ENCODE measurements around the gene NCAM1. TPM values are rescaled to one million over a fixed set of nuclear protein-coding genes. Genes with fewer than 3 reads are reported as not detected.

The NCAM1 gene
- total and polyA plus RNA-seq, 2 donors (not counting 1 experiment from before 2014, with no cell fraction given) = 0.17 to 2.6 TPM

GRCh38 chr11:113124006-113124405 lies 162.8 kb downstream of the NCAM1 start:
- Histone ChIP-seq H3K4me1 (ENCODE audit: control insufficient read depth, extremely low read depth, insufficient read depth, low read length) (no peaks in the 10 kb centered on the region), H2AFZ (ENCODE audit: low read length) (no peak overlapping the region), H4K20me1 (ENCODE audit: control insufficient read depth, extremely low read depth, insufficient read depth, low read length) (no peaks in the 10 kb centered on the region), H3K79me2 (ENCODE audit: control insufficient read depth, insufficient read depth, low read length) (no peaks in the 10 kb centered on the region), H3K36me3 (ENCODE audit: control insufficient read depth, insufficient read depth, low read length) (no peaks in the 10 kb centered on the region), H3K4me3 (replicated peaks in 1 of 4; ENCODE audit: control extremely low read depth in 1 of 4, insufficient read depth in 1 of 4, low read depth in 3 of 4, low read length in 4 of 4) (no peak overlapping the region), H3K4me2 (ENCODE audit: extremely low read depth, insufficient read depth, low read length) (no peak overlapping the region), H3K27ac (ENCODE audit: insufficient read depth, low read length) (no peak overlapping the region), H3K9ac (ENCODE audit: insufficient read depth, low read length) (no peak overlapping the region), H3K9me3 (ENCODE audit: control insufficient read depth, insufficient read depth, low read depth, low read length) (no peaks in the 10 kb centered on the region), H3K27me3 (ENCODE audit: control insufficient read depth, insufficient read depth, low read length) (no peaks in the 10 kb centered on the region)
- TF ChIP-seq CTCF (conservative IDR thresholded peaks at IDR 0.05 in 1 of 2, IDR thresholded peaks at IDR 0.05 in 1 of 2; ENCODE audit: low read depth in 1 of 2, low read length in 2 of 2) = no peak
- no peak for TF ChIP-seq EZH2 (IDR thresholded peaks at IDR 0.05; ENCODE audit: low read length, missing control alignments)
- DNase-seq (ENCODE audit: low read depth in 2 of 2) = no peak

- Histone ChIP-seq H3K4me1 (ENCODE audit: control insufficient read depth, extremely low read depth, insufficient read depth, low read length) (no peaks in the 10 kb centered on the region), H3K36me3 (ENCODE audit: control insufficient read depth, insufficient read depth, low read length) (no peaks in the 10 kb centered on the region), H3K4me2 (ENCODE audit: extremely low read depth, insufficient read depth, low read length) (no peak overlapping the region), H2AFZ (ENCODE audit: low read length) (no peak overlapping the region), H3K79me2 (ENCODE audit: control insufficient read depth, insufficient read depth, low read length) (no peaks in the 10 kb centered on the region), H3K27ac (ENCODE audit: insufficient read depth, low read length) (no peak overlapping the region), H3K9ac (ENCODE audit: insufficient read depth, low read length) (no peak overlapping the region), H3K4me3 (replicated peaks in 1 of 4; ENCODE audit: control extremely low read depth in 1 of 4, insufficient read depth in 1 of 4, low read depth in 3 of 4, low read length in 4 of 4) (no peak overlapping the region), H4K20me1 (ENCODE audit: control insufficient read depth, extremely low read depth, insufficient read depth, low read length) (no peaks in the 10 kb centered on the region), H3K27me3 (ENCODE audit: control insufficient read depth, insufficient read depth, low read length) (no peaks in the 10 kb centered on the region), H3K9me3 (ENCODE audit: control insufficient read depth, insufficient read depth, low read depth, low read length) (no peaks in the 10 kb centered on the region)
- no peak for TF ChIP-seq CTCF (conservative IDR thresholded peaks at IDR 0.05 in 1 of 2, IDR thresholded peaks at IDR 0.05 in 1 of 2; ENCODE audit: low read depth in 1 of 2, low read length in 2 of 2)
- TF ChIP-seq EZH2 (IDR thresholded peaks at IDR 0.05; ENCODE audit: low read length, missing control alignments) = no peak
- DNase-seq (ENCODE audit: low read depth in 2 of 2) = no peak
These were observed 163.4 kb downstream of the NCAM1 start for GRCh38 chr11:113124578-113124977.

- Histone ChIP-seq H3K36me3 (ENCODE audit: control insufficient read depth, insufficient read depth, low read length) (no peaks in the 10 kb centered on the region), H3K79me2 (ENCODE audit: control insufficient read depth, insufficient read depth, low read length) (no peaks in the 10 kb centered on the region), H3K4me1 (ENCODE audit: control insufficient read depth, extremely low read depth, insufficient read depth, low read length) (no peaks in the 10 kb centered on the region), H3K4me3 (replicated peaks in 1 of 4; ENCODE audit: control extremely low read depth in 1 of 4, insufficient read depth in 1 of 4, low read depth in 3 of 4, low read length in 4 of 4) (no peak overlapping the region), H3K9ac (ENCODE audit: insufficient read depth, low read length) (no peak overlapping the region), H3K27me3 (ENCODE audit: control insufficient read depth, insufficient read depth, low read length) (no peaks in the 10 kb centered on the region), H3K4me2 (ENCODE audit: extremely low read depth, insufficient read depth, low read length) (no peak overlapping the region), H3K9me3 (ENCODE audit: control insufficient read depth, insufficient read depth, low read depth, low read length) (no peaks in the 10 kb centered on the region), H2AFZ (ENCODE audit: low read length) (no peak overlapping the region), H4K20me1 (ENCODE audit: control insufficient read depth, extremely low read depth, insufficient read depth, low read length) (no peaks in the 10 kb centered on the region), H3K27ac (ENCODE audit: insufficient read depth, low read length) (no peak overlapping the region)
- DNase-seq (ENCODE audit: low read depth in 2 of 2) = no peak
- TF ChIP-seq EZH2 (IDR thresholded peaks at IDR 0.05; ENCODE audit: low read length, missing control alignments) = no peak
These were observed 168.2 kb downstream of the NCAM1 start for GRCh38 chr11:113129261-113129992.

Measured in fibroblast of lung (primary cell).